GM12878 (cell line): ENCODE measurements around the gene TAX1BP3. TPM values are rescaled to one million over a fixed set of nuclear protein-coding genes. Genes with fewer than 3 reads are reported as not detected.

Experiments
- ATAC-seq: fragments of 200-7000 bp; cut with Tn5 transposase; 3 replicates; pipeline ENCODE4 v1.9.1; 2020; ENCODE audit warnings: mild to moderate bottlenecking, moderate library complexity
- BruUV-seq: library from RNA; stranded (reverse); fragments of 400-500 nt; replicated peaks from 2 replicates; lab custom pipeline; 2021; lab: Mats Ljungman, UMichigan
- CTCF ChIA-PET: fragments of 300-600 bp; sonication (Branson Sonifier 250); formaldehyde crosslinking; extraction: SDS; loops from one replicate; lab custom pipeline; 2021; ENCODE audit warnings: inconsistent platforms; lab: Yijun Ruan, JAX
- POLR2A ChIA-PET: fragments of 350-600 bp; formaldehyde crosslinking; extraction: SDS; loops from one replicate; lab custom pipeline; 2021; ENCODE audit warnings: inconsistent platforms; lab: Charles Lee
- RAD21 ChIA-PET: fragments of 300-600 bp; sonication (Branson Sonifier 250); formaldehyde crosslinking; loops from one replicate; lab custom pipeline; 2023; ENCODE audit warnings: antibody characterized with exemption; ENCODE audit not compliant: unreplicated experiment; lab: Charles Lee
- SMC1A ChIA-PET: fragments of 300-600 bp; sonication (Branson Sonifier 250); formaldehyde crosslinking; loops from one replicate; lab custom pipeline; 2023; ENCODE audit not compliant: unreplicated experiment, uncharacterized antibody; lab: Charles Lee
- DNase-seq: peaks from one replicate; pipeline ENCODE4 v3.0.0-alpha.2; 2011; ENCODE audit warnings: low read depth, low spot score
- FAIRE-seq: peaks from 3 replicates; lab custom pipeline; 2011; peaks lifted over from hg19 to GRCh38; lab: Jason Lieb, UNC
- H2AFZ ChIP-seq: 2 replicates; pipeline ENCODE4 v1.6.0; 2011; ENCODE audit warnings: low read depth, low read length, control low read depth; ENCODE audit not compliant: control insufficient read depth
- H3K27ac ChIP-seq: 2 replicates; pipeline ENCODE4 v1.5.1; 2011; ENCODE audit warnings: control low read depth; ENCODE audit not compliant: control insufficient read depth, insufficient read depth
- H3K27me3 ChIP-seq, 2 experiments: replicated peaks in 1 of 2; 2 replicates each; pipeline versions ENCODE4 v1.6.0 to v1.6.1; 2011; ENCODE audit warnings: low read length in 1 of 2; ENCODE audit not compliant: control insufficient read depth in 2 of 2, insufficient read depth in 2 of 2
- H3K36me3 ChIP-seq, 2 experiments: 2 replicates each; pipeline ENCODE4 v1.5.1; 2011; ENCODE audit warnings: low read length in 1 of 2; ENCODE audit not compliant: control insufficient read depth in 2 of 2, insufficient read depth in 2 of 2
- H3K4me1 ChIP-seq: 2 replicates; pipeline ENCODE4 v1.6.1; 2011; ENCODE audit warnings: mild to moderate bottlenecking, low read length, moderate library complexity, mixed read lengths; ENCODE audit not compliant: control insufficient read depth, insufficient read depth
- H3K4me2 ChIP-seq: 2 replicates; pipeline ENCODE4 v1.6.0; 2011; ENCODE audit warnings: control low read depth; ENCODE audit not compliant: control insufficient read depth, insufficient read depth
- H3K4me3 ChIP-seq: fragments of 200-600 bp; sonication (generic); 2 replicates; pipeline ENCODE4 v1.5.1; 2016
- H3K79me2 ChIP-seq: 2 replicates; pipeline ENCODE4 v1.6.0; 2011; ENCODE audit warnings: low read length; ENCODE audit not compliant: control insufficient read depth, insufficient read depth
- H3K9ac ChIP-seq: 2 replicates; pipeline ENCODE4 v1.8.0; 2011; ENCODE audit warnings: low read length, control low read depth, mixed read lengths; ENCODE audit not compliant: control insufficient read depth, insufficient read depth
- H3K9me3 ChIP-seq: replicated peaks from 3 replicates; pipeline ENCODE4 v1.5.1; 2011; ENCODE audit warnings: mild to moderate bottlenecking, low read length; ENCODE audit not compliant: control insufficient read depth, insufficient read depth
- H4K20me1 ChIP-seq: 2 replicates; pipeline ENCODE4 v1.6.0; 2011; ENCODE audit not compliant: control insufficient read depth, insufficient read depth
- CBX3 ChIP-seq: fragments of 200-600 bp; sonication (generic); IDR thresholded peaks from 2 replicates; pipeline ENCODE4 v1.6.1; 2016; ENCODE audit warnings: low read depth, borderline replicate concordance
- GABPA ChIP-seq: IDR thresholded peaks from 2 replicates; pipeline ENCODE4 v1.6.1; 2014; ENCODE audit warnings: antibody characterized with exemption, low read depth, mild to moderate bottlenecking, inconsistent platforms
- HCFC1 ChIP-seq: fragments of 150-350 bp; IDR thresholded peaks from 2 replicates; pipeline ENCODE4 v1.6.1; 2014; ENCODE audit warnings: low read length
- HDAC2 ChIP-seq: fragments of 200-600 bp; sonication (generic); IDR thresholded peaks from 2 replicates; pipeline ENCODE4 v1.6.1; 2017
- IRF4 ChIP-seq: IDR thresholded peaks from 2 replicates; pipeline ENCODE4 v1.6.1; 2011; ENCODE audit warnings: low read depth, low read length
- KDM1A ChIP-seq: fragments of 200-600 bp; sonication (generic); IDR thresholded peaks from 2 replicates; pipeline ENCODE4 v1.6.1; 2016; ENCODE audit warnings: borderline replicate concordance
- MTA2 ChIP-seq: fragments of 450-650 bp; IDR thresholded peaks from 2 replicates; pipeline ENCODE4 v1.6.1; 2016; ENCODE audit warnings: low read depth, mild to moderate bottlenecking, moderate library complexity
- MYB ChIP-seq: fragments of 150-350 bp; IDR thresholded peaks from 2 replicates; pipeline ENCODE4 v1.6.1; 2014; ENCODE audit warnings: mild to moderate bottlenecking, low read depth, low read length, borderline replicate concordance
- NFIC ChIP-seq: IDR thresholded peaks from 2 replicates; pipeline ENCODE4 v1.6.1; 2012; ENCODE audit warnings: low read depth, mild to moderate bottlenecking, inconsistent platforms, low read length, moderate library complexity
- TARDBP ChIP-seq: IDR thresholded peaks from 2 replicates; pipeline ENCODE4 v1.6.1; 2016; ENCODE audit warnings: borderline replicate concordance
- ZSCAN29 ChIP-seq: fragments of 450-650 bp; IDR thresholded peaks from 2 replicates; pipeline ENCODE4 v1.6.1; 2017; ENCODE audit warnings: mild to moderate bottlenecking, moderate library complexity
- WGBS: methylation state at CpG from one replicate; pipeline ENCODE4 v1.1.6; 2016; ENCODE audit warnings: low lambda C conversion rate; ENCODE audit not compliant: insufficient replicate concordance, insufficient coverage; ENCODE audit errors: missing lambda C conversion rate; 5-methylcytosine and 5-hydroxymethylcytosine counted together
- in situ Hi-C: fragments of 300-500 bp; cut with MboI; formaldehyde crosslinking; loops from 9 replicates; pipeline ENCODE4 v1.14.3; 2018; ENCODE audit warnings: mixed read lengths
- intact Hi-C: fragments of 100-400 bp; cut with micrococcal nuclease; formaldehyde crosslinking; loops from one replicate; pipeline ENCODE4 v1.14.2; 2022; ENCODE audit not compliant: unreplicated experiment
- polyA plus RNA-seq, 11 experiments: library from polyadenylated mRNA; depleted of rRNA in 4 of 11; unstranded in 6 of 11; stranded (reverse) in 5 of 11; fragments of >200 nt; fragmentation: Nextera tagmentation in 4 of 11; fragmentation: Illumina TruSeq in 1 of 11; extraction: Ambion mirVana in 4 of 11; extraction: Trizol in 1 of 11; gene quantifications; 1 replicate in 1 of 11; 2 replicates in 10 of 11; pipeline versions ENCODE4 v1.2.1 to v1.2.3, GENCODE V29; 2011 to 2016; ENCODE audit warnings: inconsistent platforms in 2 of 11, missing spikeins in 2 of 11, low read depth in 1 of 11
- total RNA-seq, 4 experiments: library from RNA; depleted of rRNA in 3 of 4; stranded (reverse); fragments of >200 nt in 3 of 4; fragmentation: Illumina TruSeq in 1 of 4; extraction: Trizol in 1 of 4; gene quantifications; 2 replicates each; pipeline versions ENCODE4 v1.2.1 to v1.2.3, GENCODE V29; 2013 to 2021
- TF ChIP-seq, protein P1 (sequence below): fragments of 450-650 bp; IDR thresholded peaks from 2 replicates; pipeline ENCODE4 v1.6.1; 2016; ENCODE audit warnings: mild to moderate bottlenecking, moderate library complexity, borderline replicate concordance
- TF ChIP-seq, protein P2 (sequence below): fragments of 450-650 bp; IDR thresholded peaks from 2 replicates; pipeline ENCODE4 v1.6.1; 2017; ENCODE audit warnings: borderline replicate concordance

Gene TAX1BP3
- total and polyA plus RNA-seq, 10 of the 15 experiments (the other 5 are each of a cell fraction or from before 2014, with no cell fraction given): 1.00 to 40.4 (median 15.4) TPM

DNA sequence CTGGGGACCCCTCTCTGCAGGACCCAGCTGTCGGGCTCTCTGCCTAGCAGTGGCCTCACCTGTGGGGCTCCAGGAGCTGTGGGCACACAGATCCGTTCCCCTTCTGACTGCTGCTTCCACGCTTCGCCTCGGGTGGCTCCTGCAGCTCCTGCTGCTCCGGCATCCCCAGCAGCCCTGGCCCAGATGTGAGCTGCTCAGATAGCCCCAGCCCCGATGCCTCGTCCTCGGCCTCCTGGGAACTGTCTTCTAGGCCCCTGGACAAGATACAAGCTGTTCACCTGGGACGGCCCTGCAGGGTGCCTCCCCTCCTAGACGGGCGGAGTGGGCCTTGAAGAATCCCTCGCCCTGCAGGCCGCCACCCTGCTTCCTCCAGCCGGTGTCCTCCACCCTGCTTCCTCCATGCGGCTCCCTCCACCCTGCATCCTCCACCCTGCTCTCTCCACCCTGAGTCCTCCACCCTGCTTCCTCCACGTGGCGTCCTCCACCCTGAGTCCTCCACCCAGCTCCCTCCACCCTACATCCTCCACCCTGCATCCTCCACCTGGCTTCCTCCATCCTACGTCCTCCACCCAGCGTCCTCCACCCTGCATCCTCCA lies 11.3 kb upstream of the TAX1BP3 start:
- WGBS: 54% methylated on average over 19 of the region's 20 CpGs
- ChIA-PET CTCF (interaction anchor here (1.3 kb wide), 1 partner anchor 58 kb away, joined by 6 read pairs; no protein-coding TSS in a partner anchor), SMC1A (interaction anchor here (0.9 kb wide), 1 partner anchor 9 kb away, joined by 3 read pairs; no protein-coding TSS in a partner anchor), POLR2A (no interaction called here), RAD21 (no interaction called here)
- H3K4me3 ChIP-seq: no peak overlapping the region
- no peaks in the 10 kb centered on the region for H3K79me2 ChIP-seq
- FAIRE-seq (no peak), ATAC-seq (no peak), DNase-seq (no peak)
- no peak overlapping the region for H2AFZ ChIP-seq
- no TSS peak for BruUV-seq
- no peak overlapping the region for H3K27ac ChIP-seq
- H3K36me3 ChIP-seq: peaks cover 0 to 7% of the 10 kb centered on the region in 2 experiments; a peak in 2 of 4 replicates
- TF ChIP-seq HDAC2: no peak
- no peak for TF ChIP-seq MTA2
- TF ChIP-seq MYB: no peak
- TF ChIP-seq HCFC1: no peak
- TF ChIP-seq ZSCAN29: no peak
- TF ChIP-seq CBX3: no peak
- TF ChIP-seq IRF4: no peak
- no peak for TF ChIP-seq NFIC
- no peak for TF ChIP-seq TARDBP
- TF ChIP-seq, protein P1, sequence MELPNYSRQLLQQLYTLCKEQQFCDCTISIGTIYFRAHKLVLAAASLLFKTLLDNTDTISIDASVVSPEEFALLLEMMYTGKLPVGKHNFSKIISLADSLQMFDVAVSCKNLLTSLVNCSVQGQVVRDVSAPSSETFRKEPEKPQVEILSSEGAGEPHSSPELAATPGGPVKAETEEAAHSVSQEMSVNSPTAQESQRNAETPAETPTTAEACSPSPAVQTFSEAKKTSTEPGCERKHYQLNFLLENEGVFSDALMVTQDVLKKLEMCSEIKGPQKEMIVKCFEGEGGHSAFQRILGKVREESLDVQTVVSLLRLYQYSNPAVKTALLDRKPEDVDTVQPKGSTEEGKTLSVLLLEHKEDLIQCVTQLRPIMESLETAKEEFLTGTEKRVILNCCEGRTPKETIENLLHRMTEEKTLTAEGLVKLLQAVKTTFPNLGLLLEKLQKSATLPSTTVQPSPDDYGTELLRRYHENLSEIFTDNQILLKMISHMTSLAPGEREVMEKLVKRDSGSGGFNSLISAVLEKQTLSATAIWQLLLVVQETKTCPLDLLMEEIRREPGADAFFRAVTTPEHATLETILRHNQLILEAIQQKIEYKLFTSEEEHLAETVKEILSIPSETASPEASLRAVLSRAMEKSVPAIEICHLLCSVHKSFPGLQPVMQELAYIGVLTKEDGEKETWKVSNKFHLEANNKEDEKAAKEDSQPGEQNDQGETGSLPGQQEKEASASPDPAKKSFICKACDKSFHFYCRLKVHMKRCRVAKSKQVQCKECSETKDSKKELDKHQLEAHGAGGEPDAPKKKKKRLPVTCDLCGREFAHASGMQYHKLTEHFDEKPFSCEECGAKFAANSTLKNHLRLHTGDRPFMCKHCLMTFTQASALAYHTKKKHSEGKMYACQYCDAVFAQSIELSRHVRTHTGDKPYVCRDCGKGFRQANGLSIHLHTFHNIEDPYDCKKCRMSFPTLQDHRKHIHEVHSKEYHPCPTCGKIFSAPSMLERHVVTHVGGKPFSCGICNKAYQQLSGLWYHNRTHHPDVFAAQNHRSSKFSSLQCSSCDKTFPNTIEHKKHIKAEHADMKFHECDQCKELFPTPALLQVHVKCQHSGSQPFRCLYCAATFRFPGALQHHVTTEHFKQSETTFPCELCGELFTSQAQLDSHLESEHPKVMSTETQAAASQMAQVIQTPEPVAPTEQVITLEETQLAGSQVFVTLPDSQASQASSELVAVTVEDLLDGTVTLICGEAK: no peak
- TF ChIP-seq, protein P2, sequence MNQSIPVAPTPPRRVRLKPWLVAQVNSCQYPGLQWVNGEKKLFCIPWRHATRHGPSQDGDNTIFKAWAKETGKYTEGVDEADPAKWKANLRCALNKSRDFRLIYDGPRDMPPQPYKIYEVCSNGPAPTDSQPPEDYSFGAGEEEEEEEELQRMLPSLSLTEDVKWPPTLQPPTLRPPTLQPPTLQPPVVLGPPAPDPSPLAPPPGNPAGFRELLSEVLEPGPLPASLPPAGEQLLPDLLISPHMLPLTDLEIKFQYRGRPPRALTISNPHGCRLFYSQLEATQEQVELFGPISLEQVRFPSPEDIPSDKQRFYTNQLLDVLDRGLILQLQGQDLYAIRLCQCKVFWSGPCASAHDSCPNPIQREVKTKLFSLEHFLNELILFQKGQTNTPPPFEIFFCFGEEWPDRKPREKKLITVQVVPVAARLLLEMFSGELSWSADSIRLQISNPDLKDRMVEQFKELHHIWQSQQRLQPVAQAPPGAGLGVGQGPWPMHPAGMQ: no peak
- no peak for TF ChIP-seq GABPA
- TF ChIP-seq KDM1A: no peak
- intact Hi-C loops (no loop called here), in situ Hi-C loops (loop anchor here (5.0 kb wide), 1 partner anchor 143 kb away; no protein-coding TSS in a partner anchor)
- H4K20me1 ChIP-seq: no peaks in the 10 kb centered on the region
- peaks cover 6% of the 10 kb centered on the region; the same call in 1 of the 2 replicates for H3K4me1 ChIP-seq
- no peaks in the 10 kb centered on the region for H3K9me3 ChIP-seq
- no peaks in the 10 kb centered on the region for H3K27me3 ChIP-seq
- H3K9ac ChIP-seq: no peak overlapping the region
- H3K4me2 ChIP-seq: no peak overlapping the region
